HCT116 (cell line): ENCODE results near the gene SLC46A1. TPM values are rescaled to one million over a fixed set of nuclear protein-coding genes. Genes with fewer than 3 reads are reported as not detected.

ENCODE experiments used
- ATAC-seq: fragments of 200-7000 bp; cut with Tn5 transposase; 2 replicates; pipeline ENCODE4 v1.9.1; 2020; ENCODE audit warnings: mild to moderate bottlenecking, moderate library complexity
- BruUV-seq: library from RNA; stranded (reverse); fragments of 400-500 nt; replicated peaks from 2 replicates; lab custom pipeline; 2021; lab: Mats Ljungman, UMichigan
- CTCF ChIA-PET: fragments of 300-600 bp; sonication (Branson Sonifier 250); formaldehyde crosslinking; loops from one replicate; lab custom pipeline; 2021; ENCODE audit warnings: antibody characterized with exemption; lab: Charles Lee
- POLR2A ChIA-PET: fragments of 300-600, 350-600 bp; sonication (Branson Sonifier 250); formaldehyde crosslinking; loops from one replicate; lab custom pipeline; 2021; ENCODE audit warnings: antibody characterized with exemption; lab: Charles Lee
- RAD21 ChIA-PET, 2 experiments: fragments of 300-600 bp; sonication (Branson Sonifier 250); formaldehyde crosslinking; loops; one replicate each; lab custom pipeline; 2023; ENCODE audit warnings: low total read pairs in 2 of 2; ENCODE audit not compliant: uncharacterized antibody in 2 of 2, unreplicated experiment in 2 of 2, low non-redundant PET in 1 of 2; lab: Charles Lee
- DNase-seq: peaks from one replicate; pipeline ENCODE4 v3.0.0-alpha.2; 2010; ENCODE audit warnings: low read depth, low spot score
- H2AFZ ChIP-seq: fragments of 200-600 bp; shearing (Covaris generic), sonication (generic); 2 replicates; pipeline ENCODE4 v1.6.1; 2017; ENCODE audit warnings: low read depth, mixed run types, mixed read lengths, antibody characterized with exemption, low read length; ENCODE audit not compliant: poor library complexity, severe bottlenecking
- H3K27ac ChIP-seq: 2 replicates; pipeline ENCODE4 v1.5.1; 2012; ENCODE audit warnings: low read depth, low read length
- H3K27me3 ChIP-seq: fragments of 200-600 bp; sonication (generic); 2 replicates; pipeline ENCODE4 v1.6.1; 2016; ENCODE audit warnings: mixed run types, low read length, mixed read lengths; ENCODE audit not compliant: insufficient read depth
- H3K36me3 ChIP-seq, 2 experiments: fragments of 200-500 bp in 1 of 2; fragments of 200-600 bp in 1 of 2; sonication (Bioruptor generic) in 1 of 2; sonication (generic) in 1 of 2; 2 replicates each; pipeline versions ENCODE4 v1.5.1 to v1.6.1; 2014 to 2016; ENCODE audit warnings: low read length in 2 of 2, inconsistent platforms in 1 of 2, mixed read lengths in 1 of 2, mixed run types in 1 of 2; ENCODE audit not compliant: insufficient read depth in 2 of 2, control insufficient read depth in 1 of 2
- H3K4me1 ChIP-seq, 2 experiments: fragments of 200-600 bp in 1 of 2; sonication (generic) in 1 of 2; 2 replicates each; pipeline versions ENCODE4 v1.5.1 to v1.6.1; 2012 to 2017; ENCODE audit warnings: low read length in 2 of 2, inconsistent platforms in 1 of 2, mild to moderate bottlenecking in 1 of 2, mixed read lengths in 1 of 2, mixed run types in 1 of 2, moderate library complexity in 1 of 2; ENCODE audit not compliant: insufficient read depth in 2 of 2, control insufficient read depth in 1 of 2
- H3K4me2 ChIP-seq: fragments of 200-600 bp; sonication (generic); 2 replicates; pipeline ENCODE4 v1.6.1; 2017; ENCODE audit warnings: mixed run types, low read length, mixed read lengths
- H3K4me3 ChIP-seq, 2 experiments: fragments of 200-600 bp in 1 of 2; sonication (generic) in 1 of 2; replicated peaks in 1 of 2; 2 replicates each; pipeline ENCODE4 v1.5.1; 2011 to 2016; ENCODE audit warnings: low read length in 2 of 2, control low read depth in 1 of 2, low read depth in 1 of 2, mild to moderate bottlenecking in 1 of 2, mixed read lengths in 1 of 2, mixed run types in 1 of 2
- H3K79me2 ChIP-seq: fragments of 200-600 bp; sonication (generic); 2 replicates; pipeline ENCODE4 v1.6.1; 2017; ENCODE audit warnings: mild to moderate bottlenecking, mixed run types, low read length, moderate library complexity, mixed read lengths; ENCODE audit not compliant: insufficient read depth
- H3K9ac ChIP-seq: fragments of 200-600 bp; sonication (generic); 2 replicates; pipeline ENCODE4 v1.6.1; 2016; ENCODE audit warnings: low read length, mixed read lengths
- H3K9me2 ChIP-seq: fragments of 200-600 bp; sonication (generic), shearing (Covaris generic); 2 replicates; pipeline ENCODE4 v1.6.1; 2017; ENCODE audit warnings: mixed run types, mild to moderate bottlenecking, moderate library complexity; ENCODE audit not compliant: insufficient read depth
- H3K9me3 ChIP-seq, 2 experiments: fragments of 200-500 bp in 1 of 2; fragments of 200-600 bp in 1 of 2; sonication (Bioruptor generic) in 1 of 2; sonication (generic) in 1 of 2; 2 replicates each; pipeline ENCODE4 v1.6.1; 2014 to 2017; ENCODE audit warnings: low read length in 2 of 2, mixed read lengths in 2 of 2, inconsistent platforms in 1 of 2, low read depth in 1 of 2, mild to moderate bottlenecking in 1 of 2, mixed run types in 1 of 2, moderate library complexity in 1 of 2; ENCODE audit not compliant: control insufficient read depth in 1 of 2, insufficient read depth in 1 of 2
- H4K20me1 ChIP-seq: fragments of 200-600 bp; sonication (generic), shearing (Covaris generic); 2 replicates; pipeline ENCODE4 v1.6.1; 2017; ENCODE audit warnings: mixed run types, mild to moderate bottlenecking, moderate library complexity; ENCODE audit not compliant: insufficient read depth
- CBX3 ChIP-seq: IDR thresholded peaks from 2 replicates; pipeline ENCODE4 v1.6.1; 2012; ENCODE audit warnings: low read depth
- CEBPB ChIP-seq: IDR thresholded peaks from 2 replicates; pipeline ENCODE4 v1.6.1; 2012; ENCODE audit warnings: low read depth
- EGR1 ChIP-seq: IDR thresholded peaks from 2 replicates; pipeline ENCODE4 v1.6.1; 2012; ENCODE audit warnings: low read depth
- ELF1 ChIP-seq: IDR thresholded peaks from 2 replicates; pipeline ENCODE4 v1.6.1; 2012; ENCODE audit warnings: low read depth, borderline replicate concordance
- EZH2 ChIP-seq: fragments of 200-600 bp; sonication (generic); IDR thresholded peaks from 2 replicates; pipeline ENCODE4 v1.6.1; 2017; ENCODE audit warnings: antibody characterized with exemption, mixed run types
- EZH2phosphoT487 ChIP-seq: fragments of 200-600 bp; IDR thresholded peaks from 2 replicates; pipeline ENCODE4 v1.6.1; 2018; ENCODE audit warnings: antibody characterized with exemption, borderline replicate concordance
- JUND ChIP-seq: IDR thresholded peaks from 2 replicates; pipeline ENCODE4 v1.6.1; 2012
- POLR2AphosphoS5 ChIP-seq: IDR thresholded peaks from 2 replicates; pipeline ENCODE4 v1.6.1; 2011; ENCODE audit warnings: mild to moderate bottlenecking, low read depth, low read length, moderate library complexity
- RAD21 ChIP-seq: IDR thresholded peaks from 2 replicates; pipeline ENCODE4 v1.6.1; 2012; ENCODE audit warnings: low read depth, mild to moderate bottlenecking
- SIN3A ChIP-seq: IDR thresholded peaks from 2 replicates; pipeline ENCODE4 v1.6.1; 2012; ENCODE audit warnings: low read depth
- SP1 ChIP-seq: IDR thresholded peaks from 2 replicates; pipeline ENCODE4 v1.6.1; 2012; ENCODE audit warnings: low read depth
- SRF ChIP-seq: IDR thresholded peaks from 2 replicates; pipeline ENCODE4 v1.6.1; 2012; ENCODE audit warnings: low read depth
- YY1 ChIP-seq: IDR thresholded peaks from 2 replicates; pipeline ENCODE4 v1.6.1; 2011; ENCODE audit warnings: low read length, low read depth, moderate library complexity, mild to moderate bottlenecking; ENCODE audit not compliant: insufficient replicate concordance; ENCODE audit errors: extremely low read depth
- ZNF274 ChIP-seq: fragments of 200-500 bp; sonication (Bioruptor generic); IDR thresholded peaks from 2 replicates; pipeline ENCODE4 v1.6.1; 2014; ENCODE audit warnings: mild to moderate bottlenecking, low read depth, low read length, inconsistent platforms
- intact Hi-C: fragments of 100-400 bp; cut with micrococcal nuclease; formaldehyde crosslinking; loops from 2 replicates; pipeline ENCODE4 v1.10.0; 2022
- total RNA-seq: library from RNA; stranded (reverse); gene quantifications from one replicate; pipeline ENCODE4 v1.2.1, GENCODE V29; 2021; ENCODE audit not compliant: unreplicated experiment
- TF ChIP-seq, protein P1 (sequence below): IDR thresholded peaks from 2 replicates; pipeline ENCODE4 v1.6.1; 2012
- TF ChIP-seq, protein P2 (sequence below): IDR thresholded peaks from 2 replicates; pipeline ENCODE4 v1.6.1; 2012
- TF ChIP-seq, protein P3 (sequence below): IDR thresholded peaks from 2 replicates; pipeline ENCODE4 v1.6.1; 2012; ENCODE audit warnings: low read depth

Gene SLC46A1
- total RNA-seq, 1 experiment from 2014 or later: 17.8 TPM

DNA sequence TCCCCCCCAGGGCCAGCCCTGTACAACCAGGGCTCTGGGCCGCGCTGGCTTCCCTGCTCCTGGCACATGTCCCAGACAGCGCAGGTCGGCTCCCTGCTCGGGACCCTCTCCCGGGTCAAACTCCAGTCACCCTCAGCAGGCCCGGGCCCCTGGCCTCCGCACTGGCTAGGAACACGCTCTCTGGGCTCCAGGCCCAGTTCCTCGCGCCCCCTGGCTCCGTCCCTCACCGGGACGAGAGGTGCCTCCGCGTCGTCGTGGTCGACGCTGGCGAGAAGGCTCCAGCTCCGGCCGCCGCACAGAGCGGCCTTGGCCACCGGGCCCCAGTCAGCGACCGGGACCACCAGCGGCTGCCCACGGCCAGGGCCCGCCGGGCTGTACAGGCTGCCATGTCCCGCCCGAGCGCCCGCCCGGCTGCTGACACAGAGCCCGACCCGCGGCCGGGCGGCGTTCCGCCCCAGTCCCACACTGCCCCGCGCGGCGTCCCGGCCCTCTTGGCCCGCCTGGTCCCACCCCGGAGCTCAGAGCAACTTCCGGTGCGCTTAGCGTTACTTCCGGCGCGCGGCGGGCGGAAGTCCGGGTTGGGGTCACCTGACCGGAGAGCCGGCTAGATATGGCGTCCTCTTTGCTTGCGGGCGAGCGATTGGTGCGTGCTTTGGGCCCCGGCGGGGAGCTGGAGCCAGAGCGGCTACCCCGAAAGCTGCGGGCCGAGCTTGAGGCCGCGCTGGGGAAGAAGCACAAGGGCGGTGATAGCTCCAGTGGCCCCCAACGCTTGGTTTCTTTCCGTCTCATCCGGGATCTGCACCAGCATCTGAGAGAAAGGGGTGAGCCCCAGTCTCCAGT lies 48.7 kb downstream of the SLC46A1 start, which contains the start of gene POLDIP2 (continued):
- TF ChIP-seq POLR2AphosphoS5 (peak; percentile 97), SRF (peak; percentile 91), SIN3A (peak; percentile 76), CEBPB (no peak), EZH2 (no peak), ELF1 (peak; percentile 87), CBX3 (peak; percentile 43), ZNF274 (no peak)
- TF ChIP-seq, protein P1, sequence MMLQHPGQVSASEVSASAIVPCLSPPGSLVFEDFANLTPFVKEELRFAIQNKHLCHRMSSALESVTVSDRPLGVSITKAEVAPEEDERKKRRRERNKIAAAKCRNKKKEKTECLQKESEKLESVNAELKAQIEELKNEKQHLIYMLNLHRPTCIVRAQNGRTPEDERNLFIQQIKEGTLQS: no peak

DNA sequence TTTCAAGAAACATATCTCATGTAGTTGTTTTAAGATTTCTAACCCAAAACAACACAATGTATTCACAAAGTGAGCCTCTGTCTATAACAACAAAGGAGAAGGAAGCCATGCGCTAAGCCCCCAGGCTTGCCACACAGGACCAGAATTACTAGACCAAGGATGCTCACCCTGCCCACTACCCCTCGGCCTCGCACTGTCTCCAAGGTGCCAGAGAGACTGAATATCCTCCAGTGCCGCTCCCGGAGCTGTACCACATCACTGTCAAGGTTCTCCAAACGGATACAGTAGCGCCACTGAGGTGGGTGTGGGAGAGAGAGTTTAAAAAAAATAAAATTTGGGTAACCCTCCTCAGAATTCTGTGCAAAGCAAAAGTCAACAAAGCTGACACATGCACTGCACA lies 55.7 kb downstream of the SLC46A1 start:
- no peak overlapping the region for H3K4me3 ChIP-seq
- H3K4me2 ChIP-seq: no peak overlapping the region
- H3K9me3 ChIP-seq: no peaks in the 10 kb centered on the region
- H3K4me1 ChIP-seq: peaks cover 0 to 9% of the 10 kb centered on the region in 2 experiments; a peak in 2 of 4 replicates
- H3K9me2 ChIP-seq: no peaks in the 10 kb centered on the region
- H2AFZ ChIP-seq: no peak overlapping the region
- H3K36me3 ChIP-seq: peaks cover 45 to 66% of the 10 kb centered on the region in 2 experiments
- CTCF ChIA-PET: no interaction called here
- intact Hi-C loops: no loop called here
- H3K27ac ChIP-seq: no peak overlapping the region
- ATAC-seq (no peak), DNase-seq (no peak)
- TF ChIP-seq YY1 (no peak), CBX3 (no peak), EGR1 (no peak), SP1 (no peak), RAD21 (no peak), EZH2phosphoT487 (no peak), ZNF274 (no peak), JUND (no peak)
- TF ChIP-seq, protein P2, sequence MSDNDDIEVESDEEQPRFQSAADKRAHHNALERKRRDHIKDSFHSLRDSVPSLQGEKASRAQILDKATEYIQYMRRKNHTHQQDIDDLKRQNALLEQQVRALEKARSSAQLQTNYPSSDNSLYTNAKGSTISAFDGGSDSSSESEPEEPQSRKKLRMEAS: no peak
- TF ChIP-seq, protein P3, sequence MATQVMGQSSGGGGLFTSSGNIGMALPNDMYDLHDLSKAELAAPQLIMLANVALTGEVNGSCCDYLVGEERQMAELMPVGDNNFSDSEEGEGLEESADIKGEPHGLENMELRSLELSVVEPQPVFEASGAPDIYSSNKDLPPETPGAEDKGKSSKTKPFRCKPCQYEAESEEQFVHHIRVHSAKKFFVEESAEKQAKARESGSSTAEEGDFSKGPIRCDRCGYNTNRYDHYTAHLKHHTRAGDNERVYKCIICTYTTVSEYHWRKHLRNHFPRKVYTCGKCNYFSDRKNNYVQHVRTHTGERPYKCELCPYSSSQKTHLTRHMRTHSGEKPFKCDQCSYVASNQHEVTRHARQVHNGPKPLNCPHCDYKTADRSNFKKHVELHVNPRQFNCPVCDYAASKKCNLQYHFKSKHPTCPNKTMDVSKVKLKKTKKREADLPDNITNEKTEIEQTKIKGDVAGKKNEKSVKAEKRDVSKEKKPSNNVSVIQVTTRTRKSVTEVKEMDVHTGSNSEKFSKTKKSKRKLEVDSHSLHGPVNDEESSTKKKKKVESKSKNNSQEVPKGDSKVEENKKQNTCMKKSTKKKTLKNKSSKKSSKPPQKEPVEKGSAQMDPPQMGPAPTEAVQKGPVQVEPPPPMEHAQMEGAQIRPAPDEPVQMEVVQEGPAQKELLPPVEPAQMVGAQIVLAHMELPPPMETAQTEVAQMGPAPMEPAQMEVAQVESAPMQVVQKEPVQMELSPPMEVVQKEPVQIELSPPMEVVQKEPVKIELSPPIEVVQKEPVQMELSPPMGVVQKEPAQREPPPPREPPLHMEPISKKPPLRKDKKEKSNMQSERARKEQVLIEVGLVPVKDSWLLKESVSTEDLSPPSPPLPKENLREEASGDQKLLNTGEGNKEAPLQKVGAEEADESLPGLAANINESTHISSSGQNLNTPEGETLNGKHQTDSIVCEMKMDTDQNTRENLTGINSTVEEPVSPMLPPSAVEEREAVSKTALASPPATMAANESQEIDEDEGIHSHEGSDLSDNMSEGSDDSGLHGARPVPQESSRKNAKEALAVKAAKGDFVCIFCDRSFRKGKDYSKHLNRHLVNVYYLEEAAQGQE: no peak
- H3K79me2 ChIP-seq: peaks cover 10% of the 10 kb centered on the region; the same call in 1 of the 2 replicates
- POLR2A ChIA-PET: no interaction called here
- H3K9ac ChIP-seq: no peak overlapping the region
- RAD21 ChIA-PET: no interaction called here
- H4K20me1 ChIP-seq: no peaks in the 10 kb centered on the region
- H3K27me3 ChIP-seq: no peaks in the 10 kb centered on the region
- BruUV-seq: no TSS peak
